Testis (tissue), 2 donors: ENCODE results near the gene UBALD1.

Experiments used
- CTCF ChIP-seq, 3 experiments: fragments of 450-650 bp in 2 of 3; fragments of 200-600 bp in 1 of 3; sonication (generic) in 1 of 3; IDR thresholded peaks; one replicate each; pipeline ENCODE4 v1.5.1; 2016 to 2019; ENCODE audit warnings: antibody characterized with exemption in 3 of 3, mild to moderate bottlenecking in 2 of 3, moderate library complexity in 1 of 3
- POLR2A ChIP-seq: fragments of 450-650 bp; IDR thresholded peaks from one replicate; pipeline ENCODE4 v1.6.1; 2017; ENCODE audit warnings: antibody characterized with exemption, mild to moderate bottlenecking, moderate library complexity

DNA sequence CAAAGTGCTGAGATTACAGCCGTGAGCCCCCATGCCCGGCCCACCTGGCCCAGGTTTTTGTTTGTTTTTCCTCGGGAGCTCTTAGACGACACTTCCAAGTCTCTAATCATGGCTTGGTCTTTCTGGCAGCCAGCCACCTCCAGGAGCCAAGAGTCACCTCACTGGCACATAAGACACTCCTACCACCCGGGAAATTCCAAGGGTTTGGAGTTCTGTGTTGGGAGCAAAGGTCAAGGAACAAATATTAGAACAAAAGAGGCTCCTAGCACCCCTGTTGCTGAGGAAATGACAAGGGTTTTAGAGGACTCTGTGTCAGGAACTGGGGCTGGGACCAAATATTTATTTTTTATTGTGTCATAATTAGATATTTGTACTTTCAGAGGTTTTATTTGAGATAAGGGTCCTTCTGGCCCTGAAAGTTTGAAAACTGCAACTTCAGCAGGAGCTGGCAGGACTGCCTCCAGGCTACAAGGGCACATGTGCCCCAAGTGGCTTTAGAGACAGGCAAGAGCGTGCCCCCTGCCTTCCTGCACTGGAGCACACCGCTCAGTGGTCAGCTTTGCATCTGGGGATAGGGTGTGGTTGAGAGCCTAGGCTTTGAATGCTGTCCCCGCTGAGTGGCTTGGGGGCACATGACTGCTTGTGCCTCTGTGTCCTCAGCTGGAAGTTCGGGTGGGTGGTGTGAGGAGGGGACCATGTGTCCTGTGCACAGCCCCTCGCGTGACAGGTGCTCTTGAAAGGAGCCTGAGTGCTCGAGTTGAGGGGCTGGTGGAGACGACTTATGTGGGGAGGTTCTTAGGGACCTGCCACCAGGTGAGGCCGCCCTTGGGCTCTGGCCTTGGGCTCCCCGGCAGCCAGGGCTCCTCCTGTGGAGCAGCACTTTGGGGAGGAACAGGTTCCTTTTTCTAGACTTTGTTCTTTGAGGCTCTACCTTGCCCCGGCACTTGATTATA is 39.6 kb upstream of the UBALD1 start:
- TF ChIP-seq CTCF (IDR thresholded peaks at IDR 0.05) = no peak
- TF ChIP-seq POLR2A = no peak
